GM19025 (cell line): ENCODE results near the gene TCTN1.
"Not testable (repeated sequence)": the region's sequence is repeated elsewhere in the genome, so short reads cannot be mapped to it uniquely, and the experiment has no call there.

Source experiments
- ATAC-seq: cut with Tn5 transposase; IDR thresholded peaks from one replicate; pipeline ENCODE4 v1.9.1; 2021; ENCODE audit warnings: mild to moderate bottlenecking, low read depth, moderate library complexity; ENCODE audit not compliant: unreplicated experiment

The TCTN1 gene

GRCh38 chr12:110613771-110614684 lies at the start of gene TCTN1:
Gene TCTN1 (plus strand): TSS chr12:110614129. CDS start chr12:110614183, 54 bp downstream.
- ATAC-seq: peak; percentile 94

- no peak for ATAC-seq
Observed at GRCh38 chr12:110564471-110564991, 49.4 kb upstream of the TCTN1 start.

GRCh38 chr12:110565894-110566871 lies 47.7 kb upstream of the TCTN1 start:
- no peak for ATAC-seq

- ATAC-seq: no peak
Observed at GRCh38 chr12:110566993-110567392, 46.9 kb upstream of the TCTN1 start.

- ATAC-seq: no peak
Observed at GRCh38 chr12:110568752-110569151, 45.2 kb upstream of the TCTN1 start.

- ATAC-seq: not testable (repeated sequence)
Observed at GRCh38 chr12:110569838-110570237, 44.1 kb upstream of the TCTN1 start.

GRCh38 chr12:110570798-110571197 lies 43.1 kb upstream of the TCTN1 start:
- ATAC-seq: not testable (repeated sequence)

GRCh38 chr12:110574044-110574443 lies 39.9 kb upstream of the TCTN1 start:
- ATAC-seq: no peak

GRCh38 chr12:110574717-110575230 lies 39.2 kb upstream of the TCTN1 start:
- ATAC-seq: not testable (repeated sequence)

- no peak for ATAC-seq
Observed at GRCh38 chr12:110575326-110575725, 38.6 kb upstream of the TCTN1 start.

GRCh38 chr12:110576504-110576903 lies 37.4 kb upstream of the TCTN1 start:
- ATAC-seq: no peak

GRCh38 chr12:110577864-110578693 lies 35.9 kb upstream of the TCTN1 start:
- no peak for ATAC-seq

- no peak for ATAC-seq
Observed at GRCh38 chr12:110578694-110579534, 35.0 kb upstream of the TCTN1 start.

GRCh38 chr12:110579535-110580253 lies 34.2 kb upstream of the TCTN1 start:
- no peak for ATAC-seq

GRCh38 chr12:110581931-110582275 lies 32.0 kb upstream of the TCTN1 start:
- no peak for ATAC-seq

- ATAC-seq: peak; percentile 47
Observed at GRCh38 chr12:110582276-110583136, 31.4 kb upstream of the TCTN1 start.
